Measurements from ENCODE around the gene TTLL10.
"Not testable (repeated sequence)": the region's sequence is repeated elsewhere in the genome, so short reads cannot be mapped to it uniquely, and the experiment has no call there.

Gene TTLL10

DNA sequence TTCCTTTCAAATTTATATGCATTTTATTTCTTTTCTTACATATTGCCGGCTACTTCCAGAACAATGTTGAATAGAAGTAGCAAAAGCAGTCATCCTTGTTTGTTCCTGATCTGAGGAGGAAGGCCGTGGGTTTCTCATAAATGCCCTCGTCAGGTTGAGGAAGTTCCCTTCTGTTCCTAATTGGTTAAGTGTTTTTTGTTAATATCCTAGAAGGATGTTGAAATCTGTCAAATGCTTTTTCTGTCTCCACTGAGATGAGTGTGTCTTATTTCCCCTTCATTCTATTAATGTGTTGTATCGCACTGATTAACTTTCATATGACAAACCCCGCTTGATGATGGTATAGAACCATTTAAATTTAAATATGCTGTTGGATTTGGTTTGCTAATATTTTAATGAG, 15.4 kb downstream of the TTLL10 start:
- no peak for DNase-seq

- DNase-seq = no peak
Observed at GRCh38 chr1:1191734-1192133, 18.1 kb downstream of the TTLL10 start.

DNA sequence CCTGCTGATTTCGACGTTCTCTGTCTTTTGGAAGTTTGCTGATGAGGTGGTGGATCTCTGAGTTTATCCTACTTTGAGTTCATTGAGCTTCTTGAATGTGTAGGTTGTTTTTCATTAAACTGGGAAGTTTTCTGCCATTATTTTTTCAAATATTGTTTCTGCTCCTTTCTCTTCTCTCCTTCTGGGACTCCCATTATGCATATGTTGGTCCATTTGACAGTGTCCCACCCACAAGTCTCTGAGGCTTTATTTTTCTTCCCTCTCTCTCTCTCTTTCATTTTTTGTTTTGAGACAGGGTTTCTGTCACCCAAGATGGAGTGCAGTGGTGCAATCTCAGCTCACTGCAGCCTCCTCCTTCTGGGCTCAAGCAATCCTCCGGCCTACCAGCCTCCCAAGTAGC, 21.0 kb downstream of the TTLL10 start:
- no peak for DNase-seq

GRCh38 chr1:1195726-1196125, 22.0 kb downstream of the TTLL10 start:
- not testable (repeated sequence) for DNase-seq

DNA sequence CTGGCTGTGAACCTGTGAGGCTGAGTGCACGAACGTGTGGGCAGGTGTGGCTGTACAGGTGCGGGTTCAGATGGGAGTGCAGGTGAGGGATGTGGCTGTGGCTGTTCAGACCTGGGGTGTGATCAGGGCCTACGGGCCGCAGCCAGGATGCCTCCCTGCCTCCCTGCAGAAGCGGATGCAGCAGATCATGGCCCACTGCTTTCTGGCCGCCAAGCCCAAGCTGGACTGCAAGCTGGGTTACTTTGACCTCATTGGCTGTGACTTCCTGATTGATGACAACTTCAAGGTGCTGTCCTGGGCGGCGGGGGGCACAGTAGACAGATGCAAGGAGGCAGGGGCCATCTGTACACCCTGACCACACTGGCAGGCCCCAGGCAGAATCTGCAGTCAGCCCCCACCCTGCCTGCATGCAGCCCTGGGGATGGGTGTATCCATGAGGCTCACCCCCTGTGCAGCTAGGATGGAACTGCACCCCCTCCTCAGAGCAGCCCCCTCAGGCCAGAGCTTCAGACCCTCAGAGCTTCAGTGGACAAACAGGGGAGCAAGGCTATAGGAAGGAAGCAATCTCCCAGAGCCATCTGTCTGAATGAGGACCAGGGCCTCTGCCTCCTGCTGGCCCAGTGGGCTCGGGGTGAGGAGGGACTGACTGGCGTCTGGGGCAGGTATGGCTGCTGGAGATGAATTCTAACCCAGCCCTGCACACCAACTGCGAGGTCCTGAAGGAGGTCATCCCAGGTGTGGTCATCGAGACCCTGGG, 22.9 kb downstream of the TTLL10 start:
- DNase-seq = no peak

GRCh38 chr1:1197188-1197500, 23.5 kb downstream of the TTLL10 start:
- no peak for DNase-seq

DNA sequence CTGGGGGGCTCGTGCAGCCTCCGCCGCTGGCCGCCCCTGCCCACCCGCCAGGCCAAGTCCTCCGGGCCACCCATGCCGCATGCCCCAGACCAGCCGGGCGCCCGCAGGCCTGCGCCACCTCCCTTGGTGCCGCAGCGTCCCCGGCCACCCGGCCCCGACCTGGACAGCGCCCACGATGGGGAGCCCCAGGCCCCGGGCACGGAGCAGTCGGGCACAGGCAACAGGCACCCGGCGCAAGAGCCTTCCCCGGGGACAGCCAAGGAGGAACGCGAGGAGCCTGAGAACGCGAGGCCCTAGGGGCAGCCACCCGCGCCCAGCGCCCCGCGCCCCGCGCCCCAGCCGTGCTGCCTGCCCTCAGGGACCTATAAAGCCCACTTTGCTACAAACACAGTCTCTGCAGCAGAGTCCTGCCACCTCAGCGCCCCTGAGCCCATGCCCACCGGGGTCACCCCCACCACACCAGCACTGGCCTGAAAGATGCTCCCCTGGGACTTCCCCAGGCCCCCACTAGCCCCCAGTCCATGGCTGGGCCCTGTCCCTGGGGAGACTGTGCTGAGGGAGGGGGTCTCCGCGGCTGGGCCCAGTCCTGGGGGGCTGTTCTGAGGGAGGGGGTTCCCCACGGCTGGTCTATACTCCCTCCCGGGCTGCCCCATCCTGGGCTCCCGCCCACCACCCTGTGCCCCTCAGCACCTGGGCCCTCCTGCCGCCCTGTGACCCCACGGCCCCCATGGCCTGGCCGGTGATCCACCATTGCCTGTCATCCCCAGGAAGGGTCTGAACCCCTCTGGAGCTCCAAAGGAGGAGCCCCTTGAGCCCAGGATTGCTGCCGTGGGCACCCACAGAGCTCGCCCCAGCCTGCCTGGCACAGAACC, 24.1 kb downstream of the TTLL10 start:
- no peak for DNase-seq

DNA sequence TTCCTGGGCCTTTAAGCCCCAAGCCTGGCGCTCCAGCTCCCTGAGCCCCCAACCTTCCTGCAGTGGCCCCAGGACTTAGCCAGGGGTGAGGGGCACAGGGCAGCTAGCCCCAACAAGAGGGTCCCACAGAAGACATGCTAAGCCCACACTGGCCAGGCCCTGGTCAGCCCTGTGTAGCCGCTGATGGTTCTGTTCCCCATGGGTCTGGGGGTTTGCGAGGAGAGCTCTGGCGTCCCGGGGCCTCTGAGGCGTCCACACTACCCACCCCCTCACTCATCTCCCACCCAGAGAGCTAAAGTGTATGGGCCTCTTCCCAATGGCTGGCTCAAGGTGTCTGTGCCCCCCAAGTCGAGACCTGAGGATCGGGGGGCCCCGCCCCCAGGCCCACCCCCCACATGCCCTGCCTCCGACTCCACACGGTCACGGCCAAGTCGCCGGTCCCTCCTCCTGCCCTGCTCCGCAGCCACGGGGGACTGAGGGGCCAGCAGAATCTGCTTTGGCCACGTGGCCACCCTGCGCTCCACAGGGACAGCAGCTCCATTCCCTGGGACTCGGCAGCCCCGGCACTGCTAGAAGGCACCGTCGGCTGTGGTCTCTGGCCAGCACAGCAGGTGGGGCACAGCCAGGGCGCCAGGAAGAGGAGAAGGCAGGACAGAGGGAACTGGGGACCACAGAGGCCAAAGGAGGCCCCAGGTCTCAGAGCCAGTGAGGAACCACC, 24.9 kb downstream of the TTLL10 start:
- no peak for DNase-seq

GRCh38 chr1:1199141-1199960, 25.7 kb downstream of the TTLL10 start:
- DNase-seq = no peak

DNA sequence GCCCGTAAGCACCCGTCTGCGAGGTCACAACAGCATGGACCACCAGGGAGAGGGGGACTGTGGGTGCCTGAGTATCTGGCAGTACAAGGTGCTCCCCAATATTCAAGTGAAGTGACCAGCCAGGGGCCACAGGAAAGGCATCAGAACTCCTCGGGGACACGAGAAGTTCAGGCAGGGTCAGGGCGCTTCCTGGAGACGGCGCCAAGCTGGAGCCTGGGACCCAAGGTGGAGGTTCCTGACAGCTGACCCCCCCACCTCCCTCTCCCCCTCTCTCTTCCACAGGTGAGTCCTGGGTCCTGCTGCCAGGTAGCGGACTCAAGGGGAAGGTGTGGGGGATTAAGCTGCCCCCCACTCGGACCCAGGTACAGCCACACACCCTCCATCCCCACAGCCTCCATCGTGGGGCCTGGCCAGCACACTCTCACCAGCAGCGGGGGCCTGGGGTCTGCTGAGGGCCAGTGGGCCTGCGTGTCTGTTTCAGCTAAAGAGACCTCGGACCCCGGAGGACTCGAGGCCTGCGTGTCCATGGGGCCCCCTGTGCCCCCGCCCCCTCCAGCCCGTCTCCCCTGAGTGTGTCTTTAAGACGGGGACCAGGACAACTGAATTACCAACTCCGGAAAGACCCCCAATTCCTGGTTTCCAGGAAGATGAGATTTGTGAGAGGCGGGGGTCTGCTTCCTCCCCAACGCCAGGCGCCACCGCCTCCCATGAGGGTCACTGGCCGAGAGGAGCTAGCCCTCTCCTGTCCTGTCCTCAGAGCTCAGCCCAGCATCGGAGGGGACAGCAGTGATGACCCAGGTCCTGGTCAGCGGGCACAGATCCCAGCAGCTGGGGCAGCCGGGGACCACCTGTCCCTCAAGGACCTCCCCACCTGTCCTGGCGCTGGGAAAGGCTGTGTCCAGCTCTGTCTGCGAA, 26.5 kb downstream of the TTLL10 start:
- peak in 1 of 2 donors; percentile 20 for DNase-seq

GRCh38 chr1:1200876-1201810, 27.5 kb downstream of the TTLL10 start:
- peak; percentile 95 for DNase-seq

DNA sequence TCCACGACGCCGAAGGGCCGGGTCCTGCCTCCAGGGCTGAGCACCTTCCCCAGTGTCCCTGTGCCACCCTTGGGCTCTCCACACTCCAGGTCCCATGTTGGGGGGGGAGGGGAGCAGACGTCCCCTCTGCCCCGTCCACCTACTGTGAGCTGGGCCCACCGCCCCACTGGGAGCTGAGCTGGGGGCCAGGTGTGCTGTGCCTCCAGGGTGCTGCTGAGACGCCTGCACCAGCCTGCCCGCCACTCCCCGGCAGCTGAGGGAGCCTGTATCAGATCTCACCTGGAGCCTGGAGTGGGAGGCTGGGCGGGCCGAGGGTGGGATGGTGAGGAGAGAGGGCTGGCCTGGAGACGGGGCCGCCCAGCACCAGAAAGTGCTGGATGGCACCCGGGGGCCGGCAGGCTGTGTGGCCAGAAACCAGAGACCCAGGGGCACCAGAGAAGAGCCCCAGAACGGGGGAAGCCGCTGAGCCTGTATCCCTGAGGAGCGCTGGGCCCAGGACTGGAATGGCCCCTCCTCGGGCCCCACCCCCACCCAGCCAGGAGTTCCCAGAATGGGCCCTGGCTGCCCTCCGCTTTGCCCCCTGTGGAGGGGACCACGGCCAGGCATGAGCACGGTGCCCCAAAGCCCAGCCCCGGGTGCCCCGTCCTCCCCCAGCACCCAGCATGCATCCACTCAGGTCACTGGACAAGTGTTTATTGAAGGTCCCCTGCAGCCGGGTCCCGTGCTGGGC, 29.3 kb downstream of the TTLL10 start:
- no peak for DNase-seq

- DNase-seq = no peak
Observed at GRCh38 chr1:1203561-1204424, 30.1 kb downstream of the TTLL10 start.

DNA sequence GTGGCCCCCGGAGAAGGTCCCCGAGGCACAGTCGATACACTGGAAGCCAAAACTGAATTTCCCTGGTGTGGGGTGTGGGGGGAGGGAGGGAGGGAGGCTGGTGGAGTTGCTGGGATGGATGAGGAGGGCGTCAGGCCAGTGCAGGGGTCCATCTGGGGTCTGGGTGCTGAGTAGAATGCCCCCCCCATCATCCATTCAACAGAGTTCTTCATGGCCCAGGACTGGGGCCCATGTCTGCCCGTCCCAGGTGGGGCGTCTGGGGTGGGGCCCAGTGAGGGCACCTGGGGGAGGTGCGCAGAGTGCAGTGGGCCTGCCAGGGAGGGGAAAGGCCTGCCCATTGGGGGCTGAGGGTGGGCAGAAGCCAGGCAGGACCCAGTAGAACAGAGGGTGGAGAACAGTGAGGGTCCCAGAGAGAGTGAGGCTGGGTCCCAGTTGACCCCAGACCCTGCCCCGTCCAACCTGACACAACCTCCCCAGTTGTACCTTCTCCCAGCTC, 30.8 kb downstream of the TTLL10 start:
- no peak for DNase-seq

- no peak for DNase-seq
Observed at GRCh38 chr1:1204998-1205768, 31.5 kb downstream of the TTLL10 start.

DNA sequence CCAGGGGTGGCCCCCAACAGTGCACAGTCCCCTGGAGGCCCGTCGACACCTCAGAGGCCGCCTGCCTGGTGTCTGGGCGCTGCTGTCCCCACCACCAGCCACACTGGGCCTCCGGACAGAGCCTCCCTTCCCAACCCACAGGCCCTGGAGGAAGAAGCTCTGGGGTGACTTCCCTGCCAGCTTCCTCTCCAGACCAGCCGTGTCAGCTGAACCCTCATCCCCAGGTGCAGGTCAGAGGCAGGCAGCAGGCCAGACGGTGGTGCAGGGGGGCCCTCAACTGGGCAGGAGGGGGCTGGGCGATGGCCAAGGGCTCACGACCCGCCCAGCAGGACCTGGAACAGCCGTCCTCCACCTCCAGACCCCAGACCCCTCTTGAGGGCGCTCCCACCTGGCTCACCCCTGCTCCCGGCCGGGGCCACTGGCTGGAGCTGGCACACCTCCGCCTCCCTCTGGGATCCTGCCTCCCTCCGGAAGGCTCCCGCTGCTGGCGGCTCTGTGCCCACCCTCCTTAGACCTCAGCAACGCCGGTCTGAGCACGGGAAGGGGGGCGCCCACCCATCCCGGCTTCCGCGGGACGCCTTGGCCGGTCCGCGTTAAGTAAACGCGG, 32.2 kb downstream of the TTLL10 start:
- peak in 1 of 2 donors; percentile 25 for DNase-seq

DNA sequence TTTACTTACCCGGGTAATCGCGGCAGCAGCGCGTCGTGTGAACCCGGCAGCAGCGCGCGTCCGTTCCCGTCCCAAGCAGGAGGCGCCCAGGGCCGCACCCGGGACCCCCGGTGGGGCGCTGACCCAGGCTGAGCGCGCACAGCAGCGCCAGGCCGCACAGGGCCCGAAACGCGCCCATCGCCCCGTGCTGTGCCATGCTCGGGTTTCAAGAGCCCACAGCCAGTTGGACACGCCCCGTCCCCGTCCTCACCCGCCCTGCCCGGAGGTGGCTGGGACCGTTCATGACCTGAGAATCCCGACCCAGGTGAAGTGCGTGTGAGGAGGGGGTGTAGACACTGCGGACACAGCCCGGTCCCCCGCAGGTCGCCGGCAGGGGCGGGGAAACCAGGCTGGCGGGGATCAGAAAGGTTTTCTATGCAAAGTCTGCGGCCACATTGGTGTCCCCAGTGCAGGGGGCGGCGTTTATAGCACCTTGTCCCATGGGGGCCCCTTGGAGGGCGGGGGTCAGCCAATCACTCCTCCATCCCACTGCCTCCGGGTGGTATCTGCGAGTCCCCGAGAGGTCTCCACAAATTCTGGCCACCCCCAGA, 32.8 kb downstream of the TTLL10 start, which contains the start of gene TNFRSF18:
TNFRSF18 (minus strand) TSS at position 217 of the 590 bp plus-strand sequence; CDS start at position 196, 21 bp downstream.
- peak; percentile 68 to 70 for DNase-seq

All from activated CD4-positive, alpha-beta T cell treated with anti-CD3 and anti-CD28 coated beads for 4 hours (primary cell).